ENCODE measurements around the gene TAAR6. TPM values are rescaled to one million over a fixed set of nuclear protein-coding genes. Genes with fewer than 3 reads are reported as not detected.
"Not testable (repeated sequence)": the region's sequence is repeated elsewhere in the genome, so short reads cannot be mapped to it uniquely, and the experiment has no call there.

The TAAR6 gene
- total RNA-seq: not detected in 2 replicates

GRCh38 chr6:132570221-132570777, at the start of gene TAAR6:
Gene TAAR6 (plus strand): TSS chr6:132570322. CDS start chr6:132570322, 0 bp downstream.
- intact Hi-C loops (cut with micrococcal nuclease): no loop called here
- H3K27me3 Mint-ChIP-seq: peaks cover 14% of the 10 kb centered on the region
- DNase-seq: no peak
- H3K4me3 Mint-ChIP-seq: no peak within 1 kb of the TSS
- no peaks in the 10 kb centered on the region for H3K4me1 Mint-ChIP-seq
- no peaks in the 10 kb centered on the region for H3K9me3 Mint-ChIP-seq
- no peak within 1 kb of the TSS for H3K27ac Mint-ChIP-seq
- no peaks in the 10 kb centered on the region for H3K36me3 Mint-ChIP-seq (ENCODE audit: low read depth)

GRCh38 chr6:132520953-132521352, 49.2 kb upstream of the TAAR6 start:
- Mint-ChIP-seq H3K9me3 (no peaks in the 10 kb centered on the region), H3K36me3 (ENCODE audit: low read depth) (no peaks in the 10 kb centered on the region), H3K27ac (no peak overlapping the region), H3K27me3 (peaks cover 62% of the 10 kb centered on the region), H3K4me3 (no peak overlapping the region), H3K4me1 (no peaks in the 10 kb centered on the region)
- intact Hi-C loops (cut with micrococcal nuclease): no loop called here
- DNase-seq: no peak

- intact Hi-C loops (cut with micrococcal nuclease): no loop called here
- no peak overlapping the region for H3K4me3 Mint-ChIP-seq
- no peaks in the 10 kb centered on the region for H3K4me1 Mint-ChIP-seq
- no peaks in the 10 kb centered on the region for H3K9me3 Mint-ChIP-seq
- no peak overlapping the region for H3K27ac Mint-ChIP-seq
- H3K27me3 Mint-ChIP-seq: peaks cover 48% of the 10 kb centered on the region
- no peak for DNase-seq
- H3K36me3 Mint-ChIP-seq (ENCODE audit: low read depth): no peaks in the 10 kb centered on the region
Measured at GRCh38 chr6:132524646-132525045, 45.5 kb upstream of the TAAR6 start.

GRCh38 chr6:132525866-132526265, 44.3 kb upstream of the TAAR6 start:
- Mint-ChIP-seq H3K36me3 (ENCODE audit: low read depth) (no peaks in the 10 kb centered on the region), H3K4me1 (no peaks in the 10 kb centered on the region), H3K9me3 (no peaks in the 10 kb centered on the region), H3K27me3 (peaks cover 42% of the 10 kb centered on the region), H3K4me3 (no peak overlapping the region), H3K27ac (no peak overlapping the region)
- intact Hi-C loops (cut with micrococcal nuclease): no loop called here
- DNase-seq: no peak

GRCh38 chr6:132526461-132526860, 43.7 kb upstream of the TAAR6 start:
- no peak overlapping the region for H3K4me3 Mint-ChIP-seq
- no peaks in the 10 kb centered on the region for H3K9me3 Mint-ChIP-seq
- intact Hi-C loops (cut with micrococcal nuclease): no loop called here
- no peak overlapping the region for H3K27ac Mint-ChIP-seq
- no peaks in the 10 kb centered on the region for H3K36me3 Mint-ChIP-seq (ENCODE audit: low read depth)
- H3K27me3 Mint-ChIP-seq: peaks cover 40% of the 10 kb centered on the region
- no peaks in the 10 kb centered on the region for H3K4me1 Mint-ChIP-seq
- no peak for DNase-seq

GRCh38 chr6:132527791-132528190, 42.3 kb upstream of the TAAR6 start:
- no peak overlapping the region for H3K4me3 Mint-ChIP-seq
- no peak overlapping the region for H3K27ac Mint-ChIP-seq
- peaks cover 37% of the 10 kb centered on the region for H3K27me3 Mint-ChIP-seq
- no peaks in the 10 kb centered on the region for H3K9me3 Mint-ChIP-seq
- DNase-seq: no peak
- no peaks in the 10 kb centered on the region for H3K4me1 Mint-ChIP-seq
- H3K36me3 Mint-ChIP-seq (ENCODE audit: low read depth): no peaks in the 10 kb centered on the region
- intact Hi-C loops (cut with micrococcal nuclease): no loop called here

GRCh38 chr6:132530293-132530974, 39.7 kb upstream of the TAAR6 start:
- Mint-ChIP-seq H3K27me3 (peaks cover 23% of the 10 kb centered on the region), H3K4me3 (no peak overlapping the region), H3K27ac (no peak overlapping the region), H3K36me3 (ENCODE audit: low read depth) (no peaks in the 10 kb centered on the region), H3K9me3 (no peaks in the 10 kb centered on the region), H3K4me1 (no peaks in the 10 kb centered on the region)
- intact Hi-C loops (cut with micrococcal nuclease): loop anchor here (5.0 to 10.0 kb wide), 3 partner anchors 134 to 1022 kb away; no protein-coding TSS in a partner anchor
- peak; percentile 90 for DNase-seq

- intact Hi-C loops (cut with micrococcal nuclease): loop anchor here (5.0 to 10.0 kb wide), 3 partner anchors 130 to 1018 kb away; no protein-coding TSS in a partner anchor
- H3K4me1 Mint-ChIP-seq; H3K36me3 Mint-ChIP-seq (ENCODE audit: low read depth); H3K4me3 Mint-ChIP-seq; H3K27ac Mint-ChIP-seq; DNase-seq; H3K9me3 Mint-ChIP-seq: not testable (repeated sequence)
- peaks cover 33% of the 10 kb centered on the region for H3K27me3 Mint-ChIP-seq
Measured at GRCh38 chr6:132534546-132534945, 35.6 kb upstream of the TAAR6 start.

- Mint-ChIP-seq H3K4me1 (no peaks in the 10 kb centered on the region), H3K27me3 (peaks cover 41% of the 10 kb centered on the region), H3K27ac (no peak overlapping the region), H3K9me3 (no peaks in the 10 kb centered on the region), H3K36me3 (ENCODE audit: low read depth) (no peaks in the 10 kb centered on the region), H3K4me3 (no peak overlapping the region)
- no peak for DNase-seq
- intact Hi-C loops (cut with micrococcal nuclease): loop anchor here (10.0 kb wide), 1 partner anchor 128 kb away; no protein-coding TSS in a partner anchor
Measured at GRCh38 chr6:132537145-132537544, 33.0 kb upstream of the TAAR6 start.

- no peak within 1 kb of the TSS for H3K27ac Mint-ChIP-seq
Measured at GRCh38 chr6:132537977-132538376, 32.1 kb upstream of the TAAR6 start, which contains the start of gene TAAR9. Gene TAAR9 (plus strand): TSS chr6:132538277. CDS start chr6:132538290, 13 bp downstream.

GRCh38 chr6:132544826-132545225, 25.3 kb upstream of the TAAR6 start:
- Mint-ChIP-seq H3K27ac (no peak overlapping the region), H3K9me3 (no peaks in the 10 kb centered on the region), H3K27me3 (peaks cover 16% of the 10 kb centered on the region), H3K36me3 (ENCODE audit: low read depth) (no peaks in the 10 kb centered on the region), H3K4me3 (no peak overlapping the region), H3K4me1 (no peaks in the 10 kb centered on the region)
- intact Hi-C loops (cut with micrococcal nuclease): no loop called here
- DNase-seq: no peak

More at GRCh38 chr6:132537977-132538376, 32.1 kb upstream of the TAAR6 start, which contains the start of gene TAAR9:
- Mint-ChIP-seq H3K27me3 (peaks cover 40% of the 10 kb centered on the region), H3K4me1 (no peaks in the 10 kb centered on the region), H3K36me3 (ENCODE audit: low read depth) (no peaks in the 10 kb centered on the region), H3K4me3 (no peak within 1 kb of the TSS), H3K9me3 (no peaks in the 10 kb centered on the region)
- intact Hi-C loops (cut with micrococcal nuclease): loop anchor here (10.0 kb wide), 1 partner anchor 127 kb away; no protein-coding TSS in a partner anchor
- DNase-seq: no peak

- Mint-ChIP-seq H3K27me3 (peaks cover 12% of the 10 kb centered on the region), H3K36me3 (ENCODE audit: low read depth) (no peaks in the 10 kb centered on the region), H3K9me3 (no peaks in the 10 kb centered on the region), H3K4me1 (no peaks in the 10 kb centered on the region), H3K27ac (no peak overlapping the region), H3K4me3 (no peak overlapping the region)
- DNase-seq: no peak
- intact Hi-C loops (cut with micrococcal nuclease): no loop called here
Measured at GRCh38 chr6:132548746-132549463, 21.2 kb upstream of the TAAR6 start.

- H3K4me3 Mint-ChIP-seq: no peak overlapping the region
- DNase-seq: no peak
- H3K36me3 Mint-ChIP-seq (ENCODE audit: low read depth): no peaks in the 10 kb centered on the region
- no peaks in the 10 kb centered on the region for H3K4me1 Mint-ChIP-seq
- no peak overlapping the region for H3K27ac Mint-ChIP-seq
- peaks cover 18% of the 10 kb centered on the region for H3K27me3 Mint-ChIP-seq
- intact Hi-C loops (cut with micrococcal nuclease): no loop called here
- H3K9me3 Mint-ChIP-seq: no peaks in the 10 kb centered on the region
Measured at GRCh38 chr6:132551214-132551613, 18.9 kb upstream of the TAAR6 start.

- no peak within 1 kb of the TSS for H3K27ac Mint-ChIP-seq
- H3K9me3 Mint-ChIP-seq: no peaks in the 10 kb centered on the region
- intact Hi-C loops (cut with micrococcal nuclease): no loop called here
- H3K4me1 Mint-ChIP-seq: no peaks in the 10 kb centered on the region
- no peak for DNase-seq
- H3K27me3 Mint-ChIP-seq: peaks cover 22% of the 10 kb centered on the region
- no peak within 1 kb of the TSS for H3K4me3 Mint-ChIP-seq
- H3K36me3 Mint-ChIP-seq (ENCODE audit: low read depth): no peaks in the 10 kb centered on the region
Measured at GRCh38 chr6:132552372-132552771, 17.8 kb upstream of the TAAR6 start, which contains the start of gene TAAR8. Gene TAAR8 (plus strand): TSS chr6:132552672. CDS start chr6:132552693, 21 bp downstream.

Measured in activated CD4-positive, alpha-beta T cell treated with anti-CD3 and anti-CD28 coated beads, Interleukin-2, amount 10 ng/mL, durations not matched to agents 24 days and 14 days (primary cell).